H1 (cell line): Measurements from ENCODE around the gene ZNF687. TPM values are rescaled to one million over a fixed set of nuclear protein-coding genes. Genes with fewer than 3 reads are reported as not detected.

Experiments
- BACH1 ChIP-seq: IDR thresholded peaks from 2 replicates; pipeline ENCODE4 v1.6.1; 2012; ENCODE audit warnings: low read length, improper control_type of control experiment
- CBX8 ChIP-seq: fragments of 300-800, 300-1000 bp; sonication (generic); IDR thresholded peaks from 2 replicates; pipeline ENCODE4 v1.7.1; 2016; ENCODE audit warnings: low read depth, low read length, borderline replicate concordance
- CREB1 ChIP-seq: IDR thresholded peaks from 2 replicates; pipeline ENCODE4 v1.6.1; 2012; ENCODE audit warnings: inconsistent platforms
- EP300 ChIP-seq, 2 experiments: IDR thresholded peaks; 1 replicate in 1 of 2; 2 replicates in 1 of 2; pipeline ENCODE4 v1.6.1; 2011 to 2012; ENCODE audit warnings: low read depth in 2 of 2, low read length in 2 of 2, mild to moderate bottlenecking in 2 of 2, borderline replicate concordance in 1 of 2, inconsistent platforms in 1 of 2, moderate library complexity in 1 of 2
- FOSL1 ChIP-seq: IDR thresholded peaks from 2 replicates; pipeline ENCODE4 v1.6.1; 2011; ENCODE audit warnings: mild to moderate bottlenecking, low read depth, low read length, moderate library complexity; ENCODE audit not compliant: insufficient read depth
- HDAC6 ChIP-seq: IDR thresholded peaks from one replicate; pipeline ENCODE4 v1.7.1; 2012; ENCODE audit warnings: low read depth, mild to moderate bottlenecking, inconsistent platforms, low read length, moderate library complexity
- JUND ChIP-seq: IDR thresholded peaks from 2 replicates; pipeline ENCODE4 v1.6.1; 2011; ENCODE audit warnings: mild to moderate bottlenecking, improper control_type of control experiment, low read length
- KDM4A ChIP-seq: IDR thresholded peaks from one replicate; pipeline ENCODE4 v1.7.1; 2012; ENCODE audit warnings: low read depth, mild to moderate bottlenecking, moderate library complexity, low read length, inconsistent platforms; ENCODE audit not compliant: severe bottlenecking
- KDM5A ChIP-seq: fragments of 200-600 bp; IDR thresholded peaks from 2 replicates; pipeline ENCODE4 v1.7.1; 2012; ENCODE audit warnings: mild to moderate bottlenecking, low read length, inconsistent platforms, mixed read lengths
- PHF8 ChIP-seq: fragments of 200-600 bp; sonication (generic); conservative IDR thresholded peaks from 2 replicates; pipeline ENCODE4 v1.7.1; 2012; ENCODE audit warnings: low read depth, mild to moderate bottlenecking, inconsistent platforms, low read length, moderate library complexity
- POLR2AphosphoS5 ChIP-seq: IDR thresholded peaks from 2 replicates; pipeline ENCODE4 v1.6.1; 2011; ENCODE audit warnings: low read depth, low read length
- POU5F1 ChIP-seq: IDR thresholded peaks from 2 replicates; pipeline ENCODE4 v1.6.1; 2011; ENCODE audit warnings: low read depth, mild to moderate bottlenecking, low read length, moderate library complexity
- RNF2 ChIP-seq: fragments of 200-900, 300-1000 bp; sonication (generic); IDR thresholded peaks from 2 replicates; pipeline ENCODE4 v1.7.1; 2016; ENCODE audit warnings: borderline replicate concordance, low read depth, mild to moderate bottlenecking, antibody characterized with exemption, low read length; ENCODE audit not compliant: poor library complexity, severe bottlenecking; ENCODE audit errors: missing control alignments
- SP4 ChIP-seq: IDR thresholded peaks from 2 replicates; pipeline ENCODE4 v1.6.1; 2012; ENCODE audit warnings: low read length, inconsistent platforms
- SRF ChIP-seq: IDR thresholded peaks from 2 replicates; pipeline ENCODE4 v1.6.1; 2011; ENCODE audit warnings: mild to moderate bottlenecking, low read depth, low read length, moderate library complexity
- TAF7 ChIP-seq: optimal IDR thresholded peaks from 2 replicates; pipeline ENCODE3; 2011; ENCODE audit warnings: low read depth, mild to moderate bottlenecking, inconsistent platforms, low read length, moderate library complexity, borderline replicate concordance
- TCF12 ChIP-seq: IDR thresholded peaks from 2 replicates; pipeline ENCODE4 v1.6.1; 2011; ENCODE audit warnings: low read depth, mild to moderate bottlenecking, low read length
- polyA plus RNA-seq, 7 experiments: library from polyadenylated mRNA; depleted of rRNA in 3 of 7; stranded (reverse) in 5 of 7; unstranded in 2 of 7; fragments of >200 nt in 5 of 7; fragments of 200-250 nt in 2 of 7; gene quantifications; 1 replicate in 5 of 7; 2 replicates in 1 of 7; 4 replicates in 1 of 7; pipeline versions ENCODE4 v1.2.1 to v1.2.3, GENCODE V29; 2011 to 2013; ENCODE audit warnings: missing spikeins in 2 of 7, mixed read lengths in 2 of 7
- total RNA-seq: library from RNA; stranded (reverse); fragmentation: NEBNext Ultra II Directional; extraction: Animal tissue kit (Norgen Biotek cat#: 25700); gene quantifications from 2 replicates; pipeline ENCODE4 v1.2.1, GENCODE V29; 2021
- TF ChIP-seq, protein P1 (sequence below): IDR thresholded peaks from 2 replicates; pipeline ENCODE4 v1.6.1; 2012; ENCODE audit warnings: inconsistent platforms
- TF ChIP-seq, protein P2 (sequence below): IDR thresholded peaks from 2 replicates; pipeline ENCODE4 v1.6.1; 2011; ENCODE audit warnings: low read depth, mild to moderate bottlenecking, low read length; ENCODE audit not compliant: insufficient read depth

Gene ZNF687
- total and polyA plus RNA-seq, 2 of the 8 experiments (the other 6 are each of a cell fraction or from before 2014, with no cell fraction given): 45.9 to 69.9 TPM

DNA sequence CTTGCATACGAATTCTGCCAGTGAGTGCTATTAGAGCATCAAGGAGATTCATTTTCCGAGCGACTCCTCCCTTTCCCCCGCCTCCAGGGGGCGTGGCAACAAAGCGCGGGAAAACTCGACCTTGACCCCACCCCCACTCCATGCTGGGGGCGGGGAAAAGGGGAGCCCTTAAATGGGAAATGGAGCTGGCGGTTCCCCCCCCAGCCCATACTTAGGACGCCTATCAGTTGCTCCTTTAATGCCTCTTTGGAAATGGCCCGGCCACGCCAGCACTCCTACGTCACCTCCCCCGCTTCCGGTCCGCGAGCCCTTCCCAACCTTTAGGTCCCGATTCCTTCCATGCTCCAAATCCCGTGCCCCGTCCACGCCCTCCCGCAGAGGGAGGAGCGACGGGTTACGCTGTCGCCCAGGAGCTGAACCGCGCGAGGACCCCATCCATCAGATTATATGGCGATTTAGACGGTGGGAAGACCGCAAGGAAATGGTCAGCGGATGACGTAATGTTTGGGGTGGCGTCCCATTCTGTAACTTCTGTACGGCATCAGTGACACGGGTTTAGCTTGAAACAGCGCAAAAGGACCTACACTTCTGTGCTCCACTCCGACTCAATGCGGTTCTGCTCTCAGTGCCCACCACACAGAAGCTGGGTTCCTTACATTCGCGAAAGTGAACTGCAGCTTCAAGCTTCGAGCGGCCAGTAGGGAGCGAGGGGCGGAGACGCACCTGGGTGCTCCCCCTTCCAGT, 702 bp upstream of the ZNF687 start (continued):
- TF ChIP-seq CBX8: no peak
- no peak; a peak in 1 of 3 replicates for TF ChIP-seq EP300 (IDR thresholded peaks at IDR 0.05; ENCODE audit: borderline replicate concordance in 1 of 2, low read depth in 2 of 2, low read length in 2 of 2)
- TF ChIP-seq SRF: peak; percentile 29; the same call in 1 of the 2 replicates
- TF ChIP-seq RNF2: no peak
- peak; percentile 93 for TF ChIP-seq JUND
- TF ChIP-seq FOSL1: no peak
- TF ChIP-seq PHF8: peak; percentile 85
- peak; percentile 92 for TF ChIP-seq CREB1
- 0 out of 2 replicates have a peak, but pooled peaks have one; percentile 39 for TF ChIP-seq TCF12
- TF ChIP-seq KDM5A: no peak
- peak; percentile 56 for TF ChIP-seq KDM4A
- TF ChIP-seq, protein P1, sequence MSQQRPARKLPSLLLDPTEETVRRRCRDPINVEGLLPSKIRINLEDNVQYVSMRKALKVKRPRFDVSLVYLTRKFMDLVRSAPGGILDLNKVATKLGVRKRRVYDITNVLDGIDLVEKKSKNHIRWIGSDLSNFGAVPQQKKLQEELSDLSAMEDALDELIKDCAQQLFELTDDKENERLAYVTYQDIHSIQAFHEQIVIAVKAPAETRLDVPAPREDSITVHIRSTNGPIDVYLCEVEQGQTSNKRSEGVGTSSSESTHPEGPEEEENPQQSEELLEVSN: peak; percentile 97
- peak; percentile 41; the same call in 1 of the 2 replicates for TF ChIP-seq BACH1
- peak; percentile 67 for TF ChIP-seq TAF7
- TF ChIP-seq, protein P2, sequence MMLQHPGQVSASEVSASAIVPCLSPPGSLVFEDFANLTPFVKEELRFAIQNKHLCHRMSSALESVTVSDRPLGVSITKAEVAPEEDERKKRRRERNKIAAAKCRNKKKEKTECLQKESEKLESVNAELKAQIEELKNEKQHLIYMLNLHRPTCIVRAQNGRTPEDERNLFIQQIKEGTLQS: no peak
- no peak for TF ChIP-seq HDAC6
- TF ChIP-seq SP4: peak; percentile 92
- TF ChIP-seq POLR2AphosphoS5: peak; percentile 77
- TF ChIP-seq POU5F1: no peak
